CD4-positive, alpha-beta T cell treated with Interleukin-4 for 4 hours (primary cell): ENCODE results near the gene CD300LG.
A peak's percentile ranks its signal among the peaks of the same experiment; 100 is the strongest.

ENCODE experiments used
- DNase-seq: peaks from one replicate; pipeline ENCODE4 v3.0.0-alpha.2; 2020

Gene CD300LG

GRCh38 chr17:43907998-43908721 is 61.2 kb downstream of the CD300LG start:
- peak; percentile 48 for DNase-seq

- no peak for DNase-seq
Measured at GRCh38 chr17:43909537-43910231, 62.7 kb downstream of the CD300LG start.

GRCh38 chr17:43911904-43912303 is 64.9 kb downstream of the CD300LG start:
- DNase-seq = no peak

- DNase-seq = no peak
Measured at GRCh38 chr17:43912635-43913304, 65.8 kb downstream of the CD300LG start.
